Epithelial cell of prostate (primary cell): ENCODE data around the gene AKR7A2.

Experiments
- DNase-seq: peaks from one replicate; pipeline ENCODE4 v3.0.0-alpha.2; 2011; ENCODE audit warnings: low read depth, low spot score
- H3K27ac ChIP-seq: fragments of 450-650 bp; 2 replicates; pipeline ENCODE4 v1.5.1; 2017; ENCODE audit warnings: mild to moderate bottlenecking

Gene AKR7A2

GRCh38 chr1:19344372-19344810 lies 32.4 kb upstream of the AKR7A2 start:
- no peak for DNase-seq
- no peak overlapping the region for H3K27ac ChIP-seq

DNA sequence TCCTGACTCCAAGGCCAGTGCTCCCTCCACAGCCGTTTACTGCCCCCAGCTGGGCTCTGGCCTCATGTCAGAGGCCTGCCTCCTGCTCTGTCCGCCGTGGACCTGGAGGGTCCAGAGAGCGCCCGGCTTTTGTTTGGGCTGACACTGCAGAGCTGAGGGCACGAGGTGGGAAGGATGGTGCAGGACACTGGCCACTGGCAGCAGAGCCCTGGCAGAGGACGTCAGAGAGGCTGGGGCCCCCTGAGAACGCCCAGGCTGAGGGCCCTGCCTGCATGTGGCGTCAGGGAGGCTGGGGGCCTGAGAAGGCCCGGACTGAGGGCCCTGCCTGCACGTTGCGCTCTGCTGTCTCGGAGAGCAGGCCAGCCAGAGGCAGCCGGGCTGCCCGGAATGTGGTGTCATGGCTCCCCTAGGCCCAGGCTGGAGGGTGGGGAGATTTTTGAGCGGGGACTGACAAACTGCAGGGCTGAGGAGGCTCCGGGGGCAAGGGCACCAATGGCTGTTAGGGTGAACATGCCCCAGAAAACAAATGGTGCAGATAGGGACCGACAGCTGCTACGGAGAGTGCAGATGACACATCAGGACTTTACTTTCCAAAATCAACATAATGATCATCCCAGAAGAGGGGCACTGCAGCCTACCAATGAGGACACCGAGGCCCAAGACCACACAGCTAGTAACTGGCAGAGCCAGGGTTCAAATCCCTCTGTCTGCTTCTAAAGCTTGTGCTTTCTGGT lies 31.8 kb upstream of the AKR7A2 start:
- H3K27ac ChIP-seq: no peak overlapping the region

GRCh38 chr1:19342894-19343616 lies 31.1 kb upstream of the AKR7A2 start:
- H3K27ac ChIP-seq: no peak overlapping the region
- no peak for DNase-seq

More for the DNA sequence above, 31.8 kb upstream of the AKR7A2 start:
- DNase-seq: no peak

GRCh38 chr1:19342062-19342750 lies 30.3 kb upstream of the AKR7A2 start:
- H3K27ac ChIP-seq: no peak overlapping the region
- no peak for DNase-seq

- H3K27ac ChIP-seq: no peak overlapping the region
- no peak for DNase-seq
Observed at GRCh38 chr1:19341201-19342061, 29.5 kb upstream of the AKR7A2 start.

- DNase-seq: no peak
- no peak overlapping the region for H3K27ac ChIP-seq
Observed at GRCh38 chr1:19340387-19340937, 28.5 kb upstream of the AKR7A2 start.

DNA sequence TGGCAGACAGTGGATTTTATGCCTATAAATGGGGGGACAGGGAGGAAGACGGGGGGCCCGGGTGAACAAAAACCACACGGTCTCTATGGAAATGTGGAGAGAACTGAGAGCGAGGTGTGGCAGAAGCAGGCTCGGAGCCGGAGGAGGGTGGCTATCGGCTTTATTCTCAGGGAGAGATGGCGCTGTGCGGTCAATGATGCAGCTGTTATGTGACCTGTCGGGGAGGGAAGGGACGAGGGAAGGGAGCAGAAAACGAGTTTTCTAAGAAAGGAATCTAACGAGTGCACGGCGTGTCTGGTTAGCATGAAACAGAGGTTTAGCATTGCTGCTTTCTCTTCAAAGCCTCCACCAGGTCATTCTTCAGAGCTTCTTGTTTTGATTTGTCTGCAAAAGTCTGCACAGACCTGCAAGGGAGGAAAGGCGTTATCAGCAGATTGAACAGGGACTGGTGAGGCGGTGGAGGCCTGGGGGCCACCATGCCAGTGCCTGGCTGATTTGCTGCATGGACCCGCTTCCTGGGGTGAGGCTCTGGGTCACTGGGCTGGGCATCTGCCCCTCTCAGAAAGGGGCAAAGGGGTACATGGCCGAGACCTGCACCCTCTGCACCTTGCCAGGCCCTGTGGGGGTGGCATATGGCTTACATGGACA lies 27.4 kb upstream of the AKR7A2 start:
- H3K27ac ChIP-seq: no peak overlapping the region
- no peak for DNase-seq

DNA sequence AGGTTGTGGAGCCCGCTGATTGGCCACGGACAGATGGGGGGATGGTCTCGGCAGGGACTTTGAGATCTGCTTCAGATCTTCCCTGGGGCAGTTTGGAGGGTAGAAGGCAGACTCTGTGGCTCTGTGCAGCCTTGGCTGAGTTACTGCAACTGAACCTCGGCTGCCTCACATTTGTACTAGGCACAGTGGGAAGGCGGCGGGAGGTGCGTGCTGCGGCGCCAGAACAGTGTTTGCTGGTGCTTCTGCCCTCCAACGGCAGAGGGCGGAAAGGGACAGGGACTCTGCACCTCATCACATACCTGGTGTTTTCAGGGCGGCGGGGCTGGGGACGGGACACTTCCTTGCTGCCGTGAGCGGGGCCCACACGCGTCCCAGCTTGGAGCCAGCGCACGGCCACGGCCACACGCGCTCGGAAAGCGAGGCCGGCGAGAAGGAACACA lies 26.4 kb upstream of the AKR7A2 start:
- DNase-seq: no peak

GRCh38 chr1:19337289-19337688 lies 25.3 kb upstream of the AKR7A2 start:
- no peak for DNase-seq
- H3K27ac ChIP-seq: no peak overlapping the region

More for the DNA sequence above, 26.4 kb upstream of the AKR7A2 start:
- H3K27ac ChIP-seq: no peak overlapping the region

- DNase-seq: no peak
- H3K27ac ChIP-seq: no peak overlapping the region
Observed at GRCh38 chr1:19336543-19336942, 24.6 kb upstream of the AKR7A2 start.

- DNase-seq: no peak
- H3K27ac ChIP-seq: no peak overlapping the region
Observed at GRCh38 chr1:19333587-19334354, 21.8 kb upstream of the AKR7A2 start.

- DNase-seq: no peak
- no peak overlapping the region for H3K27ac ChIP-seq
Observed at GRCh38 chr1:19332832-19333231, 20.9 kb upstream of the AKR7A2 start.

DNA sequence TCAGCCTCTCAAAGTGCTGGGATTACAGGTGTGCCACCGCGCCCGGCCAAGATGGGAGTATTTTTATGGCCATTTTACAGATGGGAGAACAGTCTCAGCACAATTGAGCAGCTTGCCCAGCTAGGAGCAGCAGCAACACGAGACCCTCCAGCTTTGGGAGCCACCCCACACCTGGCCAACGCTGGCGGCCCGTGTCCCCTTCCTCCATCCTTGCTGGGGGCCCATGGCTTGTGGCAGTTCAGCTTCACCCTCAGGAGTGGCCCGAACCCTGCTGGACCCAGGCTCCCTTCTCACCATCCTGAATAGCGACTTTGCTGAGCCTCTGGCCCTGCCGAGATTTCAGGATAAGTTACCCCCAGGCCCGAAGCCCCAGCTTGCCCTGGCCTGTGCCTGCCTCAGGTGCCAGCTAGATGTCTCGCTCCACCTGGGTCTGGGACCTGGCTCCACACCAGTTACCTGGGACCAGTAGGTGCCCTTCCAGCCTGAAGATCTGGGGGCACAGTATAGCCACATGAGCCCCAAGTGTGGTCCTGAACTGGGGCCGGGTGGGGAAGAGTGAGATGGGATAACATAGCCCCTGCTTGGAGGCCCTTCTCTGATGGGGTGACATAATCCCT lies 19.4 kb upstream of the AKR7A2 start:
- no peak for DNase-seq
- no peak overlapping the region for H3K27ac ChIP-seq

- no peak overlapping the region for H3K27ac ChIP-seq
- DNase-seq: no peak
Observed at GRCh38 chr1:19330449-19331135, 18.6 kb upstream of the AKR7A2 start.

- no peak overlapping the region for H3K27ac ChIP-seq
- no peak for DNase-seq
Observed at GRCh38 chr1:19329611-19330010, 17.7 kb upstream of the AKR7A2 start.

- no peak for DNase-seq
- no peak overlapping the region for H3K27ac ChIP-seq
Observed at GRCh38 chr1:19329188-19329587, 17.2 kb upstream of the AKR7A2 start.

GRCh38 chr1:19328486-19328885 lies 16.5 kb upstream of the AKR7A2 start:
- no peak for DNase-seq
- no peak overlapping the region for H3K27ac ChIP-seq

- no peak for DNase-seq
- no peak overlapping the region for H3K27ac ChIP-seq
Observed at GRCh38 chr1:19327736-19328135, 15.8 kb upstream of the AKR7A2 start.
